GM18907 (cell line): Measurements from ENCODE around the gene EGFL7.

Experiments used
- ATAC-seq: cut with Tn5 transposase; IDR thresholded peaks from one replicate; pipeline ENCODE4 v1.9.1; 2021; ENCODE audit warnings: mild to moderate bottlenecking, moderate library complexity; ENCODE audit not compliant: unreplicated experiment

EGFL7 gene

DNA sequence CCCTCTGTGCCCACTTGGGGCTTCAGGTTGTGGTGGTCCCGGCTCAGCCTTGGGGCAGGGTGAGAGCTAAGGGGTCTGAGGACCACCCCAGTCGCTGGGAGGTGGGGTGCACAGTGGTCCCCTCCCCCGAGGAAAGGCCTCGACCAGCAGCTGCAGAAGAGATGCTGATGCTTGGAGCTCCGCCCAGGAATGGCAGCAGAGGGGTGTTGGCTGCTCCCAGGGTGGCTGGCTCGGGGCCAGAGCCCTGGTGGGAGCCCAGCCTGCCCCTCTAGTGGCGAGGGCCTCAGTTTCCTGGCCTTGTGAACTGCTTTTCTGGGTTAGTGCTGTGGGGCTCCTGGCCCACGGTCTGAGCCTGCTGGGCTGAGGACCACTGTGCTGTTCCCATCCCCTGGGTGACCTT is 50.8 kb downstream of the EGFL7 start:
- no peak for ATAC-seq

DNA sequence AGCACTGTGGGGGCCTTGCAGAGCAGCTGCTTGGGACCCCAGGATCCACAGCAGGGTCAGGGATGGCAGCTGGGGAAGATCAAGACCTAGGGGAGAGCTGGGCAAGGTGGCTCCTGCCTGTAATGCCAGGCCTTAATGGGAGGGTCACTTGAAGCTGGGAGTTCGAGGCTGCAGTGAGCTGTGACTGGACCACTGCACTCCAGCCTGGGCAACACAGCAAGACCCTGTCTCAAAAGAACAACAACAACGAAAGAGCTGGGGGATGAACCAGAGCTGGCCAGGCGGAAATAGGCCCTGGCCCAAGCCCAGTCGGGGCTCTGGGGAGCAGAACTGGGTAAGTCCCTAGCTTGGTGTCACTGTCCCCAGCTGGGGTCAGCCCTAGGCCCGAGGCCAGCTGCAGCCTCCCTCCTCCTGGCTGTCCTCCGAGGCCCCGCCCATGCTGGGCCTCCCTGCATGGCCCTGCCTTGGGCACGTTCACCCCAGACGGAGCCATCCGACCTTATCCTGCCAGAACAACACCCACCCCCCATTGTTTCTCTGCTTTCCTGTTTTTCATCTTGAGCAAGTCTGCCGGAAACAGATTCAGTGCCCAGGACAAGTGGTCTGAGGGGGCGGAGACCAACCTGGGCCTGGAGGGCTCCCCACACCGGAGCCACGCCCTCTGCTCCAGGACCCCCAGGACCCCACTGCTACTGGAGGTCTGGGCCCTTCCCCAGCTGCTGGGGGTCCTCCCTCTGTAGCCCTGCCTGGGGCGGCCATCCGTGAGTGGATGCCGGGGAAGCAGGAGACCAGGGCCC is 51.6 kb downstream of the EGFL7 start:
- ATAC-seq: no peak

DNA sequence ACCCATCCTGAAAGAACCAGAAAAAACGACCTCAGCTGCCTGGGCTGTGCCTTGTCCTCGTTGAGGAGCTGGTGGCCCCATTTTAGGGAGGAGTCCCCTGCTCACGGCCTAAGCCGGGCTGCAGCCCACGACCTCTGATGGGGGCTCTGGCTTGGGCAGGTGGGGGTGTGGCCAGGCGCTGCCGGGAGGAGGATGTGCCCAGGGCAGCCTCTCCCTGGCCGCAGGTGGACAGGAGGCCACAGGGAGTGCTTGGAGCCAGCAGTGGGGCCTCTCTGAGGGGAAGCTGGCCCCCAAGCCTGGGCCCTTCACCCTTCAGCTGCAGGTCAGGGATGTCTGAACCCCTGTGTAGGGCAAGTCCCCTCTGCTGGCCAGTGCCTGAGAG is 52.2 kb downstream of the EGFL7 start:
- no peak for ATAC-seq

DNA sequence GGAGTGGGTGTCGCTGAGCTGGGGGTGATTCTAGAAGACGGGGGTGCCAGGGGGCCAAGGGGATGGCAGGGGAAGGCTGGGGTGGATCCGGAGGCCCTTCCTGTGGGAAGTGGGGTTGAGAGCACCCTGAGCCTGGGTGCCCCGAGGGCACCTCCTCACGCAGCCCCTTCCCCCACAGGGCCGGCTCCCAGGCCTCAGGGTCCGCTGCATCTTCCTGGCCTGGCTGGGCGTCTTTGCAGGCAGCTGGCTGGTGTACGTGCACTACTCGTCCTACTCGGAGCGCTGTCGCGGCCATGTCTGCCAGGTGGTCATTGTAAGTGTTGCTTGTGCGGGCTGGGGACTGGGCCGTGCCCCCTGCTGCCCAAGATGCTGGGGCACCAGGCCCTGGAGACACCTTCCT is 54.7 kb downstream of the EGFL7 start:
- no peak for ATAC-seq

- no peak for ATAC-seq
Observed at GRCh38 chr9:136718345-136719194, 55.9 kb downstream of the EGFL7 start.

GRCh38 chr9:136719195-136719880 is 56.6 kb downstream of the EGFL7 start:
- ATAC-seq: no peak

DNA sequence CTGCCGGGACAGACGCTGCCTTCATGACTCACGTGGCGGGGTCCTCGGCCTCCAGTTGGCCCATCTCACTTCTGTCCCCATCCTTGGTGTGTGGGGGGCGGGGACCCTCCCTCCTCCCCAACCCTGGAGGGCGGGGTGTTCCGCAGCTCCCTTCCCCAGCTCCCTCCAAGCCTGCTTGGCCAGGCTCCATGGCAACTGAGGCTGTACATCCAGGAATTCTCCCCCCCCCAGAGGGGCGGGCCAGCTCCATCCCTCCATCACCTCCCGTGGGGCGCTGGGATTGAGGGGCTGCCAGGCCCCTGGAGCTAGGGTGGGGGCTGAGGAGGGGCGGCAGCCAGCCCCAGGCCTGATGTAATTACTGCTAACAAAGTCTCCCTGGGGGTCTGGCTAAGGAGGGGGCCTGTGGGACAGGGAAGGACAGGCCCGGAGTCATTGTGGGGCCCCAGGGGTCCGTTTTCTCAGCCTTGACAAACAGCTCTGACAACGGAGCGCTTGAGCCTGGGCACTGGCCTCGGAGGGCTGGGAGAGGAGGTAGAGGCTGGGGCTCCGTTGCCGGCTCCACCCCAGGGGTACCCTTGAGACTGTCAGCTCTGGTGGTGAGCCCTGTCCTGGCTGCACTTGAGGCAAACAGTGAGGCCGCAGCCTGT is 57.7 kb downstream of the EGFL7 start:
- no peak for ATAC-seq

GRCh38 chr9:136720898-136721338 is 58.2 kb downstream of the EGFL7 start:
- no peak for ATAC-seq

DNA sequence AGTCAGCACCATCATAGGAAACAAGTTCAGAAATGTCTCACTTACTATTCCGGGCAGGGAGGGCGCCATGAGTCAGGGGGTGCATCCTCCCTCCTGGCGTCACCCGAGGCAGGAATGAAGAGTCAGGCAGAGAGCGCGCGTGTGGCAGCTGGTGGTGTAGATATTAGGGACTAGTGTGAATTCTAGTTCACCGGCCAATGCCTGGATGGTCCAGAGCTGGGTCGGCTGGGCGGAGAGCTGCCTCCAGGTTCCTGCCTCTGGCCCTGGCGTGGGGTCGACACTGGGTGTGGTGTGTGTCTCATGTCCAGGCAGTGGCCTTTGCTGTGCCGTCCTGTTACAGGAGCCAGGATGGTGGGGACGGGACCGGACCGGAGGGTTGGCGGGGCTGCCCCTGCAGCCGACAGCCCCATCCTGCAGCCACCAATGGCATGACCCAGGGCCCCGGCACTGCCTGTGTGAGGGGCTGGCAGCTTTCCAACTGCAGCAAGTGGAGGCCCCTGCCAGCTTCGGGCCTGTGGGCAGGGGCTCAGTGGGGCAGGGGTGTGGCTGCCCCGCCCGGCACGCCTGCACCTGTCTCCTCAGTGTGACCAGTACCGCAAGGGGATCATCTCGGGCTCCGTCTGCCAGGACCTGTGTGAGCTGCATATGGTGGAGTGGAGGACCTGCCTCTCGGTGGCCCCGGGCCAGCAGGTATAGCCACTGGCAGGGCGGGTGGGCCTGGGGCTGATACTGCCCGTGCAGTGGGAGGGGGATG is 58.8 kb downstream of the EGFL7 start:
- ATAC-seq: no peak
